HEK293T (cell line): ENCODE data around the gene SEMA7A.
A peak's percentile ranks its signal among the peaks of the same experiment; 100 is the strongest.

Source experiments
- CTCF ChIA-PET: fragments of 350-600 bp; formaldehyde crosslinking; extraction: SDS; loops from one replicate; lab custom pipeline; 2021; ENCODE audit warnings: antibody characterized with exemption, inconsistent platforms; lab: Yijun Ruan, JAX
- POLR2A ChIA-PET: fragments of 350-600 bp; formaldehyde crosslinking; extraction: SDS; loops from one replicate; lab custom pipeline; 2020; ENCODE audit warnings: antibody characterized with exemption, inconsistent platforms; lab: Yijun Ruan, JAX
- DNase-seq: peaks from one replicate; pipeline ENCODE4 v3.0.0; 2012; ENCODE audit warnings: mixed read lengths; ENCODE audit errors: extremely low spot score
- ARNT ChIP-seq: fragments of 450-650 bp; IDR thresholded peaks from 2 replicates; pipeline ENCODE4 v1.6.1; 2017; ENCODE audit warnings: mild to moderate bottlenecking
- BHLHE40 ChIP-seq: fragments of 450-650 bp; IDR thresholded peaks from 2 replicates; pipeline ENCODE4 v1.6.1; 2016; ENCODE audit warnings: mild to moderate bottlenecking, moderate library complexity, borderline replicate concordance
- CTBP1 ChIP-seq: fragments of 450-650 bp; IDR thresholded peaks from 2 replicates; pipeline ENCODE4 v1.6.1; 2016; ENCODE audit warnings: borderline replicate concordance
- ELF4 ChIP-seq: fragments of 450-650 bp; IDR thresholded peaks from 2 replicates; pipeline ENCODE4 v1.6.1; 2017; ENCODE audit warnings: antibody characterized with exemption
- FOXA1 ChIP-seq: fragments of 450-650 bp; IDR thresholded peaks from 2 replicates; pipeline ENCODE4 v1.6.1; 2016; ENCODE audit warnings: mild to moderate bottlenecking
- FOXK2 ChIP-seq: fragments of 450-650 bp; IDR thresholded peaks from 2 replicates; pipeline ENCODE4 v1.6.1; 2016; ENCODE audit warnings: mild to moderate bottlenecking
- FOXM1 ChIP-seq: fragments of 450-650 bp; IDR thresholded peaks from 2 replicates; pipeline ENCODE4 v1.6.1; 2017; ENCODE audit warnings: mild to moderate bottlenecking, borderline replicate concordance
- HDGF ChIP-seq: fragments of 450-650 bp; IDR thresholded peaks from 2 replicates; pipeline ENCODE4 v1.6.1; 2017; ENCODE audit warnings: antibody characterized with exemption, borderline replicate concordance
- L3MBTL2 ChIP-seq: fragments of 450-650 bp; conservative IDR thresholded peaks from 2 replicates; pipeline ENCODE4 v1.6.1; 2016; ENCODE audit warnings: mild to moderate bottlenecking
- LEF1 ChIP-seq: fragments of 450-650 bp; IDR thresholded peaks from 2 replicates; pipeline ENCODE4 v1.6.1; 2017; ENCODE audit warnings: mild to moderate bottlenecking, borderline replicate concordance
- NFRKB ChIP-seq: fragments of 450-650 bp; IDR thresholded peaks from 2 replicates; pipeline ENCODE4 v1.6.1; 2016; ENCODE audit warnings: mild to moderate bottlenecking, moderate library complexity
- SP1 ChIP-seq: fragments of 450-650 bp; IDR thresholded peaks from 2 replicates; pipeline ENCODE4 v1.6.1; 2017
- SUZ12 ChIP-seq: fragments of 450-650 bp; IDR thresholded peaks from 2 replicates; pipeline ENCODE4 v1.6.1; 2016; ENCODE audit warnings: mild to moderate bottlenecking
- TARDBP ChIP-seq: fragments of 450-650 bp; IDR thresholded peaks from 2 replicates; pipeline ENCODE4 v1.6.1; 2016
- ZNF384 ChIP-seq: fragments of 450-650 bp; IDR thresholded peaks from 2 replicates; pipeline ENCODE4 v1.6.1; 2016
- TF ChIP-seq, protein P1 (sequence below): fragments of 450-650 bp; IDR thresholded peaks from 2 replicates; pipeline ENCODE4 v1.6.1; 2016

Gene SEMA7A

GRCh38 chr15:74441248-74441941, 7.6 kb upstream of the SEMA7A start:
- TF ChIP-seq BHLHE40 (no peak), FOXK2 (no peak), ELF4 (no peak), L3MBTL2 (no peak), ZNF384 (no peak), SP1 (no peak), TARDBP (no peak), FOXA1 (no peak), LEF1 (no peak), HDGF (no peak), SUZ12 (no peak), NFRKB (no peak), CTBP1 (no peak), FOXM1 (no peak), ARNT (no peak)
- TF ChIP-seq, protein P1, sequence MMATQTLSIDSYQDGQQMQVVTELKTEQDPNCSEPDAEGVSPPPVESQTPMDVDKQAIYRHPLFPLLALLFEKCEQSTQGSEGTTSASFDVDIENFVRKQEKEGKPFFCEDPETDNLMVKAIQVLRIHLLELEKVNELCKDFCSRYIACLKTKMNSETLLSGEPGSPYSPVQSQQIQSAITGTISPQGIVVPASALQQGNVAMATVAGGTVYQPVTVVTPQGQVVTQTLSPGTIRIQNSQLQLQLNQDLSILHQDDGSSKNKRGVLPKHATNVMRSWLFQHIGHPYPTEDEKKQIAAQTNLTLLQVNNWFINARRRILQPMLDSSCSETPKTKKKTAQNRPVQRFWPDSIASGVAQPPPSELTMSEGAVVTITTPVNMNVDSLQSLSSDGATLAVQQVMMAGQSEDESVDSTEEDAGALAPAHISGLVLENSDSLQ: no peak
- no peak for DNase-seq
- ChIA-PET CTCF (interaction anchor here (0.6 to 3.4 kb wide), 4 partner anchors 59 to 328 kb away, joined by 3 to 17 read pairs (median 5); no protein-coding TSS in a partner anchor), POLR2A (interaction anchor here (1.1 to 1.9 kb wide), 2 partner anchors 20 to 99 kb away, joined by 3 to 14 read pairs; partner anchors contain the start of genes ARID3B and UBL7)

GRCh38 chr15:74438721-74439316, 5.1 kb upstream of the SEMA7A start:
- TF ChIP-seq FOXK2 (no peak), FOXM1 (no peak), SUZ12 (no peak), BHLHE40 (no peak), ELF4 (no peak), HDGF (no peak), ZNF384 (no peak), ARNT (no peak), TARDBP (no peak), FOXA1 (no peak), CTBP1 (no peak), NFRKB (no peak), L3MBTL2 (no peak), SP1 (no peak), LEF1 (no peak)
- TF ChIP-seq, protein P1: no peak
- CTCF ChIA-PET: interaction anchor here (0.6 to 2.4 kb wide), 7 partner anchors 8 to 73 kb away, joined by 3 to 19 read pairs (median 5); no protein-coding TSS in a partner anchor
- POLR2A ChIA-PET: interaction anchor here (1.6 kb wide), 1 partner anchor 22 kb away, joined by 6 read pairs; the partner anchor contains the start of gene UBL7
- DNase-seq: peak; percentile 85

DNA sequence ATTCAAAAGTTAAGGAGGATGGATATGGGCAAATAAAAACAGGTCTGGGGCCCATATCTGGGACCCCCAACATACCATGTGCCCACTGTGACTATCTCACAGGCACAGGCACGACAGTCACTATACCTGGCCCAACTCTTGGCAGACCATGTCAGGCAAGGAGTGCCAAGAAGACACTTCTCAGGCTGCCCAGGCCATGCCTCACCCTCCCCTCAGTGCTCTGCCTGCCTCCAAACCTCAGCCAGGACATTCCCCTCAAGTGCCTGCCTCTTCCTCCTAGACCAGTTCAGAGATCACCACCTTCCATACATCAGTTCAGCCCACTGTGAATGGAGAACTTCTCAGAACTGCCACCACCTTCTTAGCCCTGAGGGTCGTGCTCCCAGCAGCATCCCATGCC, 4.4 kb upstream of the SEMA7A start:
- POLR2A ChIA-PET: no interaction called here
- TF ChIP-seq SP1: no peak
- TF ChIP-seq ZNF384: no peak
- TF ChIP-seq FOXM1: no peak
- TF ChIP-seq BHLHE40: no peak
- TF ChIP-seq TARDBP: no peak
- TF ChIP-seq L3MBTL2: no peak
- no peak for TF ChIP-seq NFRKB
- TF ChIP-seq CTBP1: no peak
- TF ChIP-seq, protein P1: no peak
- TF ChIP-seq ELF4: no peak
- TF ChIP-seq SUZ12: no peak
- TF ChIP-seq FOXK2: no peak
- no peak for TF ChIP-seq FOXA1
- TF ChIP-seq LEF1: no peak
- TF ChIP-seq HDGF: no peak
- TF ChIP-seq ARNT: no peak
- no peak for DNase-seq
- CTCF ChIA-PET: interaction anchor here (0.6 to 2.4 kb wide), 5 partner anchors 8 to 72 kb away, joined by 3 to 19 read pairs (median 5); no protein-coding TSS in a partner anchor

DNA sequence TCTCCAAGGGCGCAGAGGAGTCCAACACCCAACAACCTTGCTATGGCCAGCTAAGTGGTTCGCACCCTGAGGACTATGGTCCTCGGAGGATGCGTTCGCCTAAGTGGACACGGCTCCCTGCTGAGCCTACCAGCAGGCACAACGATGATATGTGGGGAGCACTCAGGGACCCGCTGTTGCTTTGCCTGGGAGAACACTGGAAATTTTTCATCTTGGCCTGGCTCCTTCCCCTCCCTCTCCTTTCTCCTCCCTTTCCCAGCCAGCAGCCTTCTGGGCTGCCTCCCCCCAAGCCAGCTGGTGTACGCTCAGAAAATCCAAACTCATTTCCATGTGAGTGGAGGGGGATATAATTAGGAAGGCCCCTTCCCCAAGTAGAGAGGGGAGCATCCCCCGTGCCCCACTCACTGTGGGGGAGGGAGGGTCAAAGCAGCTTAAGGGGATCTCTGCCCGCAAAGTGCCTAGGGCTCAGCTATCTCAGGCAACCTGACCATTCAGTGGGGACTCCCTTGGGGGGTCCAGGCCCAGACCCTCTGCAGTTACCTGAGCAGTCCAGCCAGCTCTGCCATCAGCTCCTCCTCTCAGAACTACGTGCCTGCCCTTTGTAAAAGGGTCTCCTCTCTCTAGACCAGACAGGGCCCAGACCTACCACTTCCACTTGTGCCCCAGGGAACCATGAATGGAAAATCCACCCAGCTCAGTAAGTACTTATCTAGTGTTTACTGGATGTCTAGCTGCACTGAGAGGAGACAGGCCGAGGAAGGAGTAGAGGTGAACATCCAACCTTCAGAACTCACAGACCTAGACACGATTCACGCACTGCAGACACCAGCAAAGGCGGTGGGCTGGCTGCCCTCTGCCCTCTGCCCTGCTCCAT, 742 bp upstream of the SEMA7A start:
- DNase-seq: peak; percentile 24
- no peak for TF ChIP-seq ZNF384
- no peak for TF ChIP-seq TARDBP
- no peak for TF ChIP-seq CTBP1
- no peak for TF ChIP-seq ELF4
- TF ChIP-seq SP1: no peak
- TF ChIP-seq, protein P1: no peak
- no peak for TF ChIP-seq FOXM1
- TF ChIP-seq BHLHE40: no peak
- no peak for TF ChIP-seq FOXK2
- TF ChIP-seq LEF1: no peak
- no peak for TF ChIP-seq ARNT
- no peak for TF ChIP-seq NFRKB
- no peak for TF ChIP-seq HDGF
- no peak for TF ChIP-seq L3MBTL2
- POLR2A ChIA-PET: interaction anchor here (0.8 to 1.6 kb wide), 2 partner anchors 27 to 50 kb away, joined by 4 to 6 read pairs; partner anchors contain the start of gene UBL7
- CTCF ChIA-PET: interaction anchor here (1.9 kb wide), 1 partner anchor 50 kb away, joined by 5 read pairs; no protein-coding TSS in a partner anchor
